HepG2 (cell line): Measurements from ENCODE around the gene HSPA14. TPM values are rescaled to one million over a fixed set of nuclear protein-coding genes. Genes with fewer than 3 reads are reported as not detected.

Source experiments
- ARID3A ChIP-seq: IDR thresholded peaks from 2 replicates; pipeline ENCODE4 v1.6.1; 2012; ENCODE audit warnings: low read depth, low read length, improper control_type of control experiment
- CBX1 ChIP-seq: IDR thresholded peaks from one replicate; pipeline ENCODE4 v1.6.1; 2016; ENCODE audit warnings: antibody characterized with exemption, low read depth
- E2F1 ChIP-seq: sonication (generic); formaldehyde crosslinking; IDR thresholded peaks from 2 replicates; pipeline ENCODE4 v1.5.0; 2020; ENCODE audit warnings: missing genetic modification reagents
- NR2F6 ChIP-seq, 2 experiments: IDR thresholded peaks; 2 replicates each; pipeline ENCODE4 v1.6.1; 2016; ENCODE audit warnings: antibody characterized with exemption in 1 of 2, mild to moderate bottlenecking in 1 of 2
- NR3C1 ChIP-seq: sonication (generic); formaldehyde crosslinking; IDR thresholded peaks from 2 replicates; pipeline ENCODE4 v1.4.0; 2020; ENCODE audit warnings: missing genetic modification reagents
- POLR2AphosphoS2 ChIP-seq: IDR thresholded peaks from 2 replicates; pipeline ENCODE4 v1.6.1; 2011; ENCODE audit warnings: low read depth, low read length, improper control_type of control experiment
- RXRA ChIP-seq: sonication (generic); formaldehyde crosslinking; IDR thresholded peaks from 2 replicates; pipeline ENCODE4 v1.5.1; 2020; ENCODE audit warnings: missing genetic modification reagents
- SIX4 ChIP-seq: sonication (generic); formaldehyde crosslinking; IDR thresholded peaks from 2 replicates; pipeline ENCODE4 v1.4.0; 2020; ENCODE audit warnings: missing genetic modification reagents
- USF2 ChIP-seq, 2 experiments: sonication (generic) in 1 of 2; formaldehyde crosslinking in 1 of 2; IDR thresholded peaks; 2 replicates each; pipeline versions ENCODE4 v1.5.1 to v1.6.1; 2011 to 2020; ENCODE audit warnings: borderline replicate concordance in 1 of 2, low read depth in 1 of 2, low read length in 1 of 2, mild to moderate bottlenecking in 1 of 2, missing genetic modification reagents in 1 of 2, moderate library complexity in 1 of 2
- ZBTB21 ChIP-seq: sonication (generic); formaldehyde crosslinking; IDR thresholded peaks from 2 replicates; pipeline ENCODE4 v1.4.0; 2020; ENCODE audit warnings: missing genetic modification reagents
- ZEB1 ChIP-seq: IDR thresholded peaks from 2 replicates; pipeline ENCODE4 v1.6.1; 2012; ENCODE audit warnings: mild to moderate bottlenecking, low read depth, inconsistent platforms; ENCODE audit not compliant: insufficient replicate concordance
- ZFP62 ChIP-seq: sonication (generic); formaldehyde crosslinking; IDR thresholded peaks from 2 replicates; pipeline ENCODE4 v1.4.0; 2020; ENCODE audit warnings: missing genetic modification reagents
- ZHX1 ChIP-seq: sonication (generic); formaldehyde crosslinking; IDR thresholded peaks from 2 replicates; pipeline ENCODE4 v1.8.1; 2022; ENCODE audit warnings: low read depth, mild to moderate bottlenecking, missing genetic modification reagents
- ZNF224 ChIP-seq: sonication (generic); formaldehyde crosslinking; IDR thresholded peaks from 2 replicates; pipeline ENCODE4 v1.5.0; 2020; ENCODE audit warnings: mild to moderate bottlenecking, missing genetic modification reagents
- ZNF367 ChIP-seq: sonication (generic); formaldehyde crosslinking; IDR thresholded peaks from 2 replicates; pipeline ENCODE4 v1.4.0; 2020; ENCODE audit warnings: missing genetic modification reagents, borderline replicate concordance
- ZNF577 ChIP-seq: sonication (generic); formaldehyde crosslinking; IDR thresholded peaks from 2 replicates; pipeline ENCODE4 v1.4.0; 2020; ENCODE audit warnings: mild to moderate bottlenecking, low read depth, missing genetic modification reagents, borderline replicate concordance
- ZNF589 ChIP-seq: sonication (generic); formaldehyde crosslinking; conservative IDR thresholded peaks from 2 replicates; pipeline ENCODE4 v1.8.0; 2022; ENCODE audit warnings: mild to moderate bottlenecking, moderate library complexity, missing genetic modification reagents
- ZNF639 ChIP-seq: conservative IDR thresholded peaks from 2 replicates; pipeline ENCODE4 v1.6.1; 2018; ENCODE audit warnings: missing genetic modification reagents
- ZNF724P ChIP-seq: sonication (generic); formaldehyde crosslinking; IDR thresholded peaks from 2 replicates; pipeline ENCODE4 v1.8.0; 2022; ENCODE audit warnings: missing genetic modification reagents, borderline replicate concordance
- polyA plus RNA-seq, 8 experiments: library from polyadenylated mRNA; depleted of rRNA in 3 of 8; stranded (reverse) in 7 of 8; unstranded in 1 of 8; fragments of >200 nt; fragmentation: Illumina TruSeq in 4 of 8; extraction: Trizol in 4 of 8; gene quantifications; 2 replicates each; pipeline versions ENCODE4 v1.2.1 to v1.2.3, GENCODE V29; 2011 to 2016; ENCODE audit warnings: low read depth in 4 of 8, missing spikeins in 1 of 8, mixed read lengths in 1 of 8; ENCODE audit not compliant: insufficient read depth in 1 of 8
- total RNA-seq, 5 experiments: library from RNA; depleted of rRNA; stranded (reverse); fragments of >200 nt; fragmentation: Illumina TruSeq; extraction: Trizol; gene quantifications; 2 replicates each; pipeline ENCODE4 v1.2.3, GENCODE V29; 2016; ENCODE audit warnings: low read depth in 1 of 5

The HSPA14 gene
- total and polyA plus RNA-seq, 2 of the 13 experiments (the other 11 are each of a cell fraction or from before 2014, with no cell fraction given) = 10.7 to 29.8 TPM

- TF ChIP-seq ARID3A (no peak; the same call in 1 of the 2 replicates), NR3C1 (CRISPR knock-in tag) (no peak), E2F1 (peak; percentile 73; the same call in 1 of the 2 replicates), POLR2AphosphoS2 (no peak), ZNF367 (peak; percentile 55; the same call in 1 of the 2 replicates), ZNF639 (no peak), ZNF724P (CRISPR knock-in tag) (peak; percentile 74; the same call in 1 of the 2 replicates), ZNF589 (CRISPR knock-in tag) (no peak), NR2F6 (IDR thresholded peaks at IDR 0.05) (no peak), NR2F6 (CRISPR knock-in tag; IDR thresholded peaks at IDR 0.05) (no peak), ZEB1 (no peak), CBX1 (no peak), ZNF577 (no peak), USF2 (IDR thresholded peaks at IDR 0.05; ENCODE audit: low read depth, low read length) (no peak), USF2 (CRISPR knock-in tag; IDR thresholded peaks at IDR 0.05; ENCODE audit: borderline replicate concordance) (no peak), ZNF224 (CRISPR knock-in tag) (no peak), ZBTB21 (no peak), RXRA (CRISPR knock-in tag) (peak; percentile 81; the same call in 1 of the 2 replicates), ZFP62 (CRISPR knock-in tag) (no peak; the same call in 1 of the 2 replicates), SIX4 (CRISPR knock-in tag) (no peak), ZHX1 (CRISPR knock-in tag) (peak; percentile 26; the same call in 1 of the 2 replicates)
Measured at GRCh38 chr10:14878266-14879123, 40.4 kb downstream of the HSPA14 start, which contains the start of gene SUV39H2 (continued).
